SK-N-DZ (cell line): ENCODE data around the gene PARP2. TPM values are rescaled to one million over a fixed set of nuclear protein-coding genes. Genes with fewer than 3 reads are reported as not detected.
"Not testable (repeated sequence)": the region's sequence is repeated elsewhere in the genome, so short reads cannot be mapped to it uniquely, and the experiment has no call there.

Source experiments
- DNase-seq: peaks from one replicate; pipeline ENCODE4 v3.0.0-alpha.2; 2015; ENCODE audit warnings: low spot score
- polyA plus RNA-seq, 2 experiments: library from polyadenylated mRNA; depleted of rRNA; stranded (reverse); fragments of >200 nt; gene quantifications; 2 replicates each; pipeline ENCODE4 v1.2.3, GENCODE V29; 2014

The PARP2 gene, protein sequence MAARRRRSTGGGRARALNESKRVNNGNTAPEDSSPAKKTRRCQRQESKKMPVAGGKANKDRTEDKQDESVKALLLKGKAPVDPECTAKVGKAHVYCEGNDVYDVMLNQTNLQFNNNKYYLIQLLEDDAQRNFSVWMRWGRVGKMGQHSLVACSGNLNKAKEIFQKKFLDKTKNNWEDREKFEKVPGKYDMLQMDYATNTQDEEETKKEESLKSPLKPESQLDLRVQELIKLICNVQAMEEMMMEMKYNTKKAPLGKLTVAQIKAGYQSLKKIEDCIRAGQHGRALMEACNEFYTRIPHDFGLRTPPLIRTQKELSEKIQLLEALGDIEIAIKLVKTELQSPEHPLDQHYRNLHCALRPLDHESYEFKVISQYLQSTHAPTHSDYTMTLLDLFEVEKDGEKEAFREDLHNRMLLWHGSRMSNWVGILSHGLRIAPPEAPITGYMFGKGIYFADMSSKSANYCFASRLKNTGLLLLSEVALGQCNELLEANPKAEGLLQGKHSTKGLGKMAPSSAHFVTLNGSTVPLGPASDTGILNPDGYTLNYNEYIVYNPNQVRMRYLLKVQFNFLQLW
- 22.8 and 23.0 TPM in 2 replicates for polyA plus RNA-seq (2014; cell fraction: cytosol; rRNA removed)
- 66.5 and 111 TPM in 2 replicates for polyA plus RNA-seq (2014; cell fraction: nucleus; rRNA removed)

- peak; percentile 99 for DNase-seq
Measured at GRCh38 chr14:20343092-20343861, at the start of gene PARP2. PARP2 (plus strand) TSS chr14:20343635; CDS start chr14:20343642, 7 bp downstream.

DNA sequence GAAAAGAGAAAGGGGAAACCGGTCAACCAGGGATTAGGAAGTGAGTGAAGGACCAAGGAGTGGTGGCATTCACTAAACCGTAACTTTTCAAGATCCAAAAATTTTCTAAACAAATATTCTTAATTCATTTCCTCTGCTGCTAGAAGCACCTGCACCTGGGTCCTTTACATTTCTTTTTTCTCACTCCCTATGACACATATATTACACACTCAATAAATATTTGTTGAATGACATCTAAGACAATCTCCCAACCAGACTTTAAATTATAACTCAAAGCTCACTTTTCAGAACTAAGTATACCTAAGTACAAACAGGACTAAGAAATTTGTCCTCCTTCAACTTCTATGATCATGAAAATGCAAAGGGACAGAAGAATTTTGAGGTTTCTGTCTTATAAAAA is 48.8 kb upstream of the PARP2 start:
- no peak for DNase-seq

- DNase-seq, result no peak
Measured at GRCh38 chr14:20295067-20295466, 48.4 kb upstream of the PARP2 start.

DNA sequence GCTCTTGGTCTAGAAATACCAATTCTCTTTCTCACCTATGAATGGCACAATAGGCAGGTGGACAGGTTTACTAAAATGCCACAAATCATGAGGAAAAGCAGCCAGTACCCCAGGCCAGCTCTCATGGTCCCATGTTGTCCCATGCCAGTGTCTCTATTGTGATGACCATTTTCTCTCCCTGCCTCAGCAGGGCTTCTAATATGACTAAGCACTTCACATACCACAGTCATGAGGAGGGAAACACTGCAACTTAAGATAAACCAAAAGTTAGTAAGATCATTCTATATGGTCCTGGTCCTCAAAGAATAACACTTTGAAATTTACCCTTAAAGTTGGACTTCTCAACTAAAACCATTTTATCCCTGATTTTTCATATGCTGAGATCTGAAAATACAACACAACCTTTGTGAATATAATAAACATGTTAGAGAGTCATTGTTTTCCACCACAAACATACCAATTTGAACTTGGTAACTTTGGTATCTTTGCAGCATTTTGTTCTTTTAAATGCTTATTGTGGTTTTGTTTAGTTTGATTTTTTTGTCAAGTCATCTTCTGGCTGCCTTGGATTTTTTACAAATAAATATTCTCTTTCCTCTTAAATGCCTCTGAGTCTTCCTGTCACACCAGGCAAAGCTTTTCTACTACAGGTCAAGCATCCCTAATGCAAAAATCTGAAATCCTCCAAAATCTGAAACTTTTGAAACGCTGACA is 41.2 kb upstream of the PARP2 start:
- DNase-seq, result no peak

- peak; percentile 82 for DNase-seq
Measured at GRCh38 chr14:20305265-20306078, 38.0 kb upstream of the PARP2 start, which contains the start of gene TTC5. TTC5 (minus strand) TSS chr14:20305951; CDS start chr14:20305937, 14 bp downstream.

- no peak for DNase-seq
Measured at GRCh38 chr14:20306079-20306423, 37.4 kb upstream of the PARP2 start.

GRCh38 chr14:20314026-20314425 is 29.4 kb upstream of the PARP2 start:
- no peak for DNase-seq

- no peak for DNase-seq
Measured at GRCh38 chr14:20317720-20318119, 25.7 kb upstream of the PARP2 start.

DNA sequence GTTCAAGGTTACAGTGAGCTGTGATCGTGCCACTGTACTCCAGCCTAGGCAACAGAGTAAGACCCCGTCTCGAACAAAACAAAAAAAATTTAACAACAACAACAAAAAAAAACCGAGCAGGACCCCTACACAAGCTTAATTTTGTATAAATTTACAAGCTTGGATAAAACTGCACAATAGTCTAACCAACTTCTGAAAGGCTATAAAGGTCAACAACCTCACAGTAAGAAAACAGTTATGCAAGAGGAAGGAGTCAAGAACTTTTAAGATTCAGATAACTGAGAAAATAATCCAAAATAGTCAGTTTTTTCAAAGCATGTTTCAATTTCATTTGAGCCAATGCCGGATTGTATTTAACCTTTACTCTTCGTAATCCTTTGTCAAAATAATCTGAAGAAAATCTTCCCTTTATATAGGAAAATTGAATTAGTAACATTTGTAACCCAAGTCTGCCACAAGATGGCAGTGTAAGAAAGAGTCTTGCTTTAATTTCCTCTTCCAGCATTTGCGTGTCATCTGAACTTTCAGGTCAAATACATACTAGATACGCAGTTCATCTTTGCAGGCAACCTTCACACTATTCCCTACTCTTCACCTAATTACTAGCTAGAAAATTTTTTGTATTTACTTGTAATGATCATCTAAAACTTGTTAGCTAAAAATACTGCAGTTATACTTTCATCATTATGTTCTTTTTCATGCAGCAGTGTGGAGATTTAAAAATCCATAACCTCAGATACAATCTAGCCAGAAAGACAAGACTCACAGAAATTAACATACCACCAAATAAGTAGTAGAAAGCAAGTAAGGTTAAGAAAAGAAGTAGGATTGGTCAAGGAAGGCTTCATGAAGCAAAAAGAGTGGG is 16.2 kb upstream of the PARP2 start:
- peak; percentile 67 for DNase-seq

DNA sequence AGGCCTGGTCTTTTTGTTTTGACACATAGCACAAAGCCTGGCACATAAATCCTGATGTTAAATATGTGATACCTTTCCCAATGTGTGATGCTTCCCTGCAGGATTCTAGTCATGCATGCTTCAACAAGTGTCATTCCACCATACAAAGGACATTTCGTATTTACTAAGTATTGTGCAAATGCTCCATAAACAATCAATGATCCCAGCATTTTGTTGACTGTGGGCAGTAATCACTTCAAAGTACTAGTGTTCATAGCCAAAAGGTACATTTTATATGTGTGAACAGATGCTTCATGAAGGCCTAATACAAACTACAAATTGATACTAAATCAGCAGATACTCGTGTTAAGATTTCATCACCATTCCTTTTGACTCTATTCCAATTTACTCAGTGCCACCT is 14.7 kb upstream of the PARP2 start:
- no peak for DNase-seq

GRCh38 chr14:20329355-20329754 is 14.1 kb upstream of the PARP2 start:
- DNase-seq, result no peak

- DNase-seq, result no peak
Measured at GRCh38 chr14:20331053-20331613, 12.3 kb upstream of the PARP2 start.

DNA sequence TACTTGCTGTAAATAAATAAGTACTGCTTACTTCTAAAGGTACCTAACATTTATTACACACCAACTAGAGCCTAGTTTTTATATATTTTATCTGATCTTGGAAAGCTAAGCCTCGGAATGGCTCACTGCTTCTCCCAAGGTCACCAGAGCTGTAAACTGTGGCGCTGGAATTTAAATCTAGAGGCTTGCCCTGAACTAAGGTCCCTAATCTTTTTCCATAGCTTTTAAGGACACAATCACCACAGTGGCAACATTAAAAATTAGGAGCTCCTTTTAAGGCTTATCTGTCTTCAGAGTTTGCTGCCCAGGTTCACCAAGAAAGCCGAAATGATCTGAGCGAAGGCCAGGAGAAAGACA is 11.0 kb upstream of the PARP2 start:
- no peak for DNase-seq

DNA sequence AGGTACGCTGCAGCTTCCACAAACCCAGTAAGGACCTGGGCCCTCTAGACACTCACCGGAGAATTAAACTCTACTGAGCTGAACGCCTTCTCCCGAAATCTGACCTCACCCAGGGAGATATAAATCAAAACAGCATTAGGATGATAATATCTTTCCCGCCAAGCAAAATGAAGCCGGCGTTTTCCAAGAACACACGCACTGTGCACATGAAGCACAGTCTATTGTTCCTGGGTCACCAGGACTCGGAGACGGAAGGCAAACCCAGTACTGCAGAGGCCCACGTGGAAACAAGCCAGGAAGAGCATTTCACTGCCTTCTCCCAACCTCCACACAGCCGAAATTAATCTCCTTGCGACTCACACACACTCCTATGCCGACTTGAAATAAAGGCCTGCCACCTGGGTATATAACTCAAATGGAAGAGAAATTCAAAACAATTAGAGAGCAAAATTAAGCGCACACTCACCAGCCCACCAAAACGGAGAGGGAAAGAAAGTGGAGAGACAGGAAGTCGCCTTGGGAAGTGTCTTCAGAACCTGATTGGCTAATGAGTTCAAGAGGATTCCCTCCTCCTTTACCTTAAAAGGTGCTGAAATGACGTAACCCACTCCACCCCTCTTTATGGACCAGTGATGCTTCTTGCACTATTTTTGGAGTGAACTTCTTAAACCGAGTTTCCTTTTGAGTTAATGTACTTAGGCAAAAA is 10.5 kb upstream of the PARP2 start, which contains the start of gene CCNB1IP1:
TSS of gene CCNB1IP1 (minus strand) at position 492 of the 706 bp plus-strand sequence. CDS start 16,756 bp downstream, outside the sequence.
- DNase-seq, result peak; percentile 88

GRCh38 chr14:20333494-20333841 is 10.0 kb upstream of the PARP2 start:
- no peak for DNase-seq

- no peak for DNase-seq
Measured at GRCh38 chr14:20334017-20334416, 9.4 kb upstream of the PARP2 start.

DNA sequence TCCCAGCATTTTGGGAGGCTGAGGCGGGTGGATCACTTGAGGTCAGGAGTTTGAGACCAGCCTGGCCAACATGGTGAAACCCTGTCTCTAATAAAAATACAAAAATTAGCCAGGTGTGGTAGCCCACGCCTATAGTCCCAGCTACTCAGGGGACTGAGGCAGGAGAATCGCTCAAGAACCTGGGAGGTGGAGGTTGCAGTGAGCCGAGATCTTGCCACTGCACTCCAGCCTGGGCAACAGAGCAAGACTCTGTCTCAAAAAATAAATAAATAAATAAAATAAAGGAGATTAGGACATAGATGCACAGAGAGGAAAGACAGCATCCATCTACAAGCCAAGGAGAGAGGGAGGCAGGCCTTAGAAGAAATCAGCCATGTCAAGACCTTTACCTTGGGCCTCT is 2.4 kb upstream of the PARP2 start:
- not testable (repeated sequence) for DNase-seq

- DNase-seq, result no peak
Measured at GRCh38 chr14:20341646-20342045, 1.8 kb upstream of the PARP2 start.

DNA sequence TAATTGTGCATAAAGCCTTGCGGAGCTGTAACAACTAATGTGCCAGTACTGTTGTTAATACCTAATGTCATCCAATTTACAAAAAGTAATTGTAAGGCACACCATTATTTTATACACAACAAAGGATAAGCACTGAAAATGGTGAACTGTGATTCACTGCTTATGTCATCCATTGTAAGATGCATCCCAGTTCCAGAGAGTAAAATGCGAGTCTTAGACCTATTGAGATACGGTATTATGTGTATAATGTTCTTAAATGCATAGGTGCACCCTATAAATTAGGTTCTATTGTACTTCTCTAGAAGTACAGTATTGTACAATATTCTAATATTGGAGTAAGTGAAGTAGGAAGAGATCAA is 406 bp downstream of the PARP2 start:
- no peak for DNase-seq
